ENCODE data around the gene SLC13A3.

SLC13A3 gene

DNA sequence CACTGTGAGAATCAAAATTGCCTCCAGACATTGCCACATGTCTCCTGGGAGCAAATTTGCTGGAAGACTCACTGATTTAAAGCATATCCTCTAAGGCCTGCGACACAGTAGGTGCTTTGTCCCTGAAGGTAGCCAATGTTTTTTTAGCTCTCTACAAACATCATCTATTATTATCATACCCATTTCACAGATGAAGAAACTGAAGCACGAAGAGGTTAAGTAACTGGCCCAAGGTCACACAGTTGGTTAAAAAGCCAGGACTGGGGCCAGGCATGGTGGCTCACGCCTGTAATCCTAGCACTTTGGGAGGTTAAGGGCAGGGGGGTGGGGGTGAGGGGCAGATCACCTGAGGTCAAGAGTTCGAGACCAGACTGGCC is 12.4 kb downstream of the SLC13A3 start:
- no peak for TF ChIP-seq CTCF (IDR thresholded peaks at IDR 0.05; ENCODE audit: control insufficient read depth, insufficient read depth, low read depth, low read length, missing control alignments)
- DNase-seq (ENCODE audit: low read depth), result no peak
- no peak overlapping the region for H3K4me3 ChIP-seq (ENCODE audit: control insufficient read depth, low read depth, low read length)

DNA sequence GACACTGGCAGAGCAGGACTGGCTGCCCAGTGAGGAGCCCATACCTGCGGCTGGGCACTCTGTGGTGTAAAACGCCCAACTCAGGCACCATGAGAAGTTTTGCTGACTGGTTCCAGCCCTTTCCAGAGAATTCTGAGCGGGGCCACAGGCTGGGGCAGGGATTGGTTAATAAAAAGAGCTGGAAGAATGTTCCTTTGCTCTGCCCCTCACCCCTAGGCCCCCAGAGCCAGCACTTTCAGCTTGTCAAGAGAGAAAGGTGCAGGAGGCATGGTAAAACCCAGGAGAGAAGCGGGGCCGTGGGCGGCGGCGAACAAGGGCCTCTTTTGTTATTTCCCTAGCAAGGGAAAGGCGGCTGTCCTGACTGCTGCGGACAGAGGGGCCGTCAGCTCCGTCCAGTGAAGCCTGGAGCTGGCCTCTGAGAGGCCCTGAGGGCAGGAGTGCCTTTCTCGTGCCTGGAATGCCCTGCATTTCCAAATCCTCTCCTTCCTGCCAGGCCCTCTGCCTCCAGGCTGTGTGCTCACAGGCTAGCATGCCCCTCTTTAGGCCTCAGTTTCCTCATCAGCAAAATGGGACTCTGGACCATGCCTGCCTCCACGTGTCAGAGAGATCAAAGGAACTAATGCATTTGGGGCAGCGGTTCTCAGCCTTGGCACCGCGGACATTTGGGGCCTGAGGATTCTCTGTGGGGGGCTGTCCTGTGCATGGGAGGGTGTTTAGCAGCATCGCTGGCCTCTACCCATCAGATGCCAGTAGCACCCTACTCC is 12.9 kb downstream of the SLC13A3 start:
- TF ChIP-seq CTCF (IDR thresholded peaks at IDR 0.05; ENCODE audit: control insufficient read depth, insufficient read depth, low read depth, low read length, missing control alignments), result no peak
- H3K4me3 ChIP-seq (ENCODE audit: control insufficient read depth, low read depth, low read length), result no peak overlapping the region
- DNase-seq (ENCODE audit: low read depth), result no peak

DNA sequence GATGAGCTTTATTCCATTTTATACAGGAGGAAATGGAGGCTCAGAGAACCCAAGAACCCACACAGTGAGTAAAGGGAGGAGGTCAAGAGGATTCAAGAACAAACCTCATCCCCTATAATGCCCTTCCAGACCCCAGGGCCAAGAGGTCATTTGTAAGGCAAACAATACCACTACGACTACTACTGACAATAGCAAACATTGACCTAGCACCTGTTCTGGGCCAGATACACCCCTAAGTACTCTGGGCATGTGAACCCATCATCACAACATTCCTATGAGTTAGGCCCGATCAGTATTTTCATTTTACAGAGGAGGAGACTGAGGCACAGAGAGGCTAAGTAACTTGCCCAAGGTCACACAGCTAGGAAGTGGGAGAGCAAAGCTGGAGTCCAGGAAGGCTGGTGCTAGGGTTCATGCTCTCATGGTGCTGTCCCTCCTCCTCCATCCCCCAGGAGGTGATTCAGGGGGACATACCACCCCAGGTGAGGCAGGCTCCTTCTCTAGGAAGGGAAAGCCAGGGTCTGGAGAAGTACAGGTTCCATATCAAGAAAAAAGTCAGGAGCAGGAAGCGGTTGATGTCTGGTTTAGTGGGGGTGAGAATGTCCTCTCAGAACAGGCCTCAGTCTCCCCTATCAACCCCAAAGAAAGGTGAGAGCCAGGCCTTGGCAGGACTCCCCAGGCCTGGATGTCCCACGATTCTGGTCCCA is 13.7 kb downstream of the SLC13A3 start:
- H3K4me3 ChIP-seq (ENCODE audit: control insufficient read depth, low read depth, low read length), result no peak overlapping the region
- TF ChIP-seq CTCF (IDR thresholded peaks at IDR 0.05; ENCODE audit: control insufficient read depth, insufficient read depth, low read depth, low read length, missing control alignments), result no peak
- no peak for DNase-seq (ENCODE audit: low read depth)

- no peak for DNase-seq (ENCODE audit: low read depth)
- TF ChIP-seq CTCF (IDR thresholded peaks at IDR 0.05; ENCODE audit: control insufficient read depth, insufficient read depth, low read depth, low read length, missing control alignments), result no peak
- H3K4me3 ChIP-seq (ENCODE audit: control insufficient read depth, low read depth, low read length), result no peak overlapping the region
Observed at GRCh38 chr20:46637020-46637419, 14.2 kb downstream of the SLC13A3 start.

GRCh38 chr20:46636514-46636913 is 14.7 kb downstream of the SLC13A3 start:
- no peak overlapping the region for H3K4me3 ChIP-seq (ENCODE audit: control insufficient read depth, low read depth, low read length)
- TF ChIP-seq CTCF (IDR thresholded peaks at IDR 0.05; ENCODE audit: control insufficient read depth, insufficient read depth, low read depth, low read length, missing control alignments), result no peak
- no peak for DNase-seq (ENCODE audit: low read depth)

- DNase-seq (ENCODE audit: low read depth), result no peak
- H3K4me3 ChIP-seq (ENCODE audit: control insufficient read depth, low read depth, low read length), result no peak overlapping the region
- no peak for TF ChIP-seq CTCF (IDR thresholded peaks at IDR 0.05; ENCODE audit: control insufficient read depth, insufficient read depth, low read depth, low read length, missing control alignments)
Observed at GRCh38 chr20:46635514-46636136, 15.6 kb downstream of the SLC13A3 start.

All from AG09309 (cell line).